Astrocyte of the spinal cord (primary cell): ENCODE measurements around the gene PACS2.

Source experiments
- DNase-seq: peaks from one replicate; pipeline ENCODE4 v3.0.0; 2011; ENCODE audit warnings: low read depth, low spot score
- H3K4me3 ChIP-seq: 2 replicates; pipeline ENCODE4 v1.5.1; 2011; ENCODE audit warnings: low read depth, mild to moderate bottlenecking, low read length, moderate library complexity
- in situ Hi-C: cut with HindIII; loops from 2 replicates; pipeline ENCODE4 v1.10.0; 2017; ENCODE audit warnings: low sequenced_read_pairs
- TF ChIP-seq, protein P1 (sequence below): IDR thresholded peaks from 2 replicates; pipeline ENCODE4 v1.5.1; 2012; ENCODE audit warnings: low read depth, mild to moderate bottlenecking, low read length, inconsistent platforms

The PACS2 gene

DNA sequence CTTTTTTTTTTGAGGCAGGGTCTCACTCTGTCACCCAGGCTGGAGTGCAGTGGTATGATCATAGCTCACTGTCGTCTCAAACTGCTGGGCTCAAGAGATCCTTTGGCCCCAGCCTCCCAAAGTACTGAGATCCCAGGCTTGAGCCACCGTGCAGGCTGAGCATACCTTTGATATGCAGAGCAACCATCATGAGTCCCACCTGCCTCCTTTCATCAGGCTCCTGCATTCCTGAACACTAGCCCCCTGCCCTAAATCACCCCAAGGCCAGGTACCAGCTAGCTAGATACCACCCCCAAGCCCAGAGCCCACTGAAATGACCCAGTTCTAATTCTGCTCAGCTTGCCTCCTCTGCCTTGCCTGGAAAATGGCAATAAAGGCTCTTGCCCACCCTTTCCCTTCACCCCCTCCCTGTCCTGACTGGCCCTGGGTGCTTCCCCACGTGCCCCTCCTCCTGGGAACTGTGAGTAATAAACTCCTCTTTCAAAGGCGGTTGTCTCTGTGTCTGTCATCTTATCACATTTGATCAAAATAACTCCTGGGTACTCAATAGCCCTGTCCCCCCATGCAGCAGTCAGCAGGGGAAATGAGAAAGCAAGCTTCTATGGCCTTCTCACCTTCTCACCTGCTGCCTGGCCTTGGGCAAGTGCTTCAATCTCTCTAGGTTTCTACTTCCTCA, 7.4 kb upstream of the PACS2 start:
- no peak for DNase-seq
- in situ Hi-C loops, result no loop called here
- TF ChIP-seq, protein P1, sequence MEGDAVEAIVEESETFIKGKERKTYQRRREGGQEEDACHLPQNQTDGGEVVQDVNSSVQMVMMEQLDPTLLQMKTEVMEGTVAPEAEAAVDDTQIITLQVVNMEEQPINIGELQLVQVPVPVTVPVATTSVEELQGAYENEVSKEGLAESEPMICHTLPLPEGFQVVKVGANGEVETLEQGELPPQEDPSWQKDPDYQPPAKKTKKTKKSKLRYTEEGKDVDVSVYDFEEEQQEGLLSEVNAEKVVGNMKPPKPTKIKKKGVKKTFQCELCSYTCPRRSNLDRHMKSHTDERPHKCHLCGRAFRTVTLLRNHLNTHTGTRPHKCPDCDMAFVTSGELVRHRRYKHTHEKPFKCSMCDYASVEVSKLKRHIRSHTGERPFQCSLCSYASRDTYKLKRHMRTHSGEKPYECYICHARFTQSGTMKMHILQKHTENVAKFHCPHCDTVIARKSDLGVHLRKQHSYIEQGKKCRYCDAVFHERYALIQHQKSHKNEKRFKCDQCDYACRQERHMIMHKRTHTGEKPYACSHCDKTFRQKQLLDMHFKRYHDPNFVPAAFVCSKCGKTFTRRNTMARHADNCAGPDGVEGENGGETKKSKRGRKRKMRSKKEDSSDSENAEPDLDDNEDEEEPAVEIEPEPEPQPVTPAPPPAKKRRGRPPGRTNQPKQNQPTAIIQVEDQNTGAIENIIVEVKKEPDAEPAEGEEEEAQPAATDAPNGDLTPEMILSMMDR, result no peak
- no peak overlapping the region for H3K4me3 ChIP-seq

DNA sequence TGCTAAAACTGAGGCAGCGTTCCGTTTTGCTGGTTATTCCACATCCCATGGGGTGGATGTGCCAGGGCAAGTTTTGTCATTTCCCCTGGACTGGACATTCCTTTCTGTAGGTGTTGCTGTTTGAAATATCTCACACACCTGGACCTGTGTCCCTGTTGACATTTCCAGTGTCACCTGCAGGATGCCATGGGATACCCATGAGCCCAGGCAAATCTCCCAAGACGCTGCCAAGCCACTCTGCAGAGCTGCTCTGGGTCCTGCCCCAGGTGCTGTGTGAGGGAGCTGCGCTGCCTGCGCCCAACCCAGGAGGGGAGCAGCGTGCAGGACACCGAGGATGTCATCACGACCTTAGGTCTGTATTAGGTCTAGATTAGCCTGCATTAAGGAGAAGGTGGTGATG, 5.2 kb upstream of the PACS2 start:
- in situ Hi-C loops, result no loop called here

DNA sequence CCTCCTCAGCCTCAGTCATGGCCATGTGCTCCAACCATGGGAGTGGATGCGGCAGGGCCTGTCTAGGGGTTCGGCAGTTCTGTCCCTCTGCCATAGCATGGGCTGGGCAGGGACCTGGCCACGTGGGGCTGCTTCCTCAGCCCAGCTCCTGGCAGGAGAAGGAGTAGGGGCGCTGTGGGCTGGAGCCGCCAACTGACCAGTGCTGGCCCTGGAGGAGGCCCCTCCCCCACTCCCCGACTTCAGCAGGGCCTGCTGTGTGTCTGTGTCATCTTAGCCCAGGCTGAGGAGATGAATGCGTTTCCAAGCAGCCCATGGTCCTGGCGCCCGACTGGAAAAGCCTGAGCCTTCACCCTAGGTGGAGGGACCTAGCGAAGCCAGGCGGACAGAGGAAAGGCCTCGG, 2.7 kb upstream of the PACS2 start:
- no peak for DNase-seq
- TF ChIP-seq, protein P1, result no peak
- H3K4me3 ChIP-seq, result no peak overlapping the region
- in situ Hi-C loops, result no loop called here

More for the DNA sequence above, 5.2 kb upstream of the PACS2 start:
- no peak for DNase-seq
- TF ChIP-seq, protein P1, result no peak
- H3K4me3 ChIP-seq, result no peak overlapping the region

DNA sequence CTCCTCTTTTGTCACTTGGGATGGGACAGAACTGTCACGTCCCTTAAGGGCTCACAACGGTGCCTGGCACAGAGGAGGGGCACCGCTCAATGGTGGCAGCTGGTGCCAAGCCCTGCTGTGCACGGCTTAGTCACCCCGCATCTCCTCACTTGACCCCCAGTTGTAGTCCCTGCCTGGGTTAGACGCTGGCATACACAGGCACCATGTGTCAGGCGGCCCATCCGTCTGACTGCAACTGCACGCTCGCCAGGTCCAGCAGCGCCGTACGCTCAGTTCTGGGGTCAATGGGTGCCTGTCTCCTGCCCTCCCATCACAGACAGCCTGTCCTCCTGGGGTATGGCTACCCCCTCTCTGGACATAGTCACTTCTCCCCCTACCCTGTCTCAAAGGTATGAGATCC, 1.6 kb upstream of the PACS2 start:
- in situ Hi-C loops, result no loop called here
- TF ChIP-seq, protein P1, result no peak
- no peak for DNase-seq
- H3K4me3 ChIP-seq, result no peak overlapping the region

GRCh38 chr14:105313381-105314286, 914 bp upstream of the PACS2 start:
- peak overlapping the region; percentile 47 for H3K4me3 ChIP-seq
- no peak for DNase-seq
- TF ChIP-seq, protein P1, result no peak
- in situ Hi-C loops, result no loop called here

GRCh38 chr14:105315211-105315721, 718 bp downstream of the PACS2 start:
- in situ Hi-C loops, result no loop called here
- no peak for DNase-seq
- peak overlapping the region; percentile 60 for H3K4me3 ChIP-seq
- TF ChIP-seq, protein P1, result no peak
